Astrocyte (in vitro differentiated cells and primary cell): Measurements from ENCODE around the gene TREX2.

Experiments used
- EZH2 ChIP-seq: IDR thresholded peaks from 2 replicates; pipeline ENCODE4 v1.6.1; 2012; ENCODE audit warnings: mild to moderate bottlenecking, low read length, inconsistent platforms; ENCODE audit not compliant: insufficient read depth
- TF ChIP-seq, protein P1 (sequence below): IDR thresholded peaks from 2 replicates; pipeline ENCODE4 v1.5.1; 2011; ENCODE audit warnings: low read depth, mild to moderate bottlenecking, inconsistent platforms, low read length, moderate library complexity; ENCODE audit not compliant: insufficient read depth

DNA sequence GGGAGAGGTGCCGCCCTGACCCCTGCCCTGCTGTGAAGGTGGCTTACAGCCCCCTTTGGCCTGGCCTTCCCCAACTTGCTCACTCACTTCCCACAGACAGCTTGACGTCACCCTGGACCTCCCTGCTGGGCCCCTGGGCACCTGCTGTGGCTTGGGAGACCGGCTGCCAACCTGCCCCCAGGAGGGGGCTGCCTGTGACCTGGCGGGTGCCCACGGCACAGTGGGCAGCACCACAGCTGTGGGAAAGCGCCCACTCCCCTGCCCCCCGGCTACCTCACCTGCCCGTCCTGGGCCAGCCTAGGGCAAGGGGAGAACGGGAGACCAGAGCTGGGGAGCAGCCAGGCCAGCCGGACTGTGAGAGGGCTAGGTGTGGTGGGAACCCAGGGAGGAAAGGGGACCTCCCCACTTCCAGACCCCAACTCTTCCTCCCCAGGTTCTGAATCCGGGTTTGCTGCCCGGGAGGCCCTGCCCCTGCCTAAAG lies 36.9 kb downstream of the TREX2 start:
- TF ChIP-seq, protein P1, sequence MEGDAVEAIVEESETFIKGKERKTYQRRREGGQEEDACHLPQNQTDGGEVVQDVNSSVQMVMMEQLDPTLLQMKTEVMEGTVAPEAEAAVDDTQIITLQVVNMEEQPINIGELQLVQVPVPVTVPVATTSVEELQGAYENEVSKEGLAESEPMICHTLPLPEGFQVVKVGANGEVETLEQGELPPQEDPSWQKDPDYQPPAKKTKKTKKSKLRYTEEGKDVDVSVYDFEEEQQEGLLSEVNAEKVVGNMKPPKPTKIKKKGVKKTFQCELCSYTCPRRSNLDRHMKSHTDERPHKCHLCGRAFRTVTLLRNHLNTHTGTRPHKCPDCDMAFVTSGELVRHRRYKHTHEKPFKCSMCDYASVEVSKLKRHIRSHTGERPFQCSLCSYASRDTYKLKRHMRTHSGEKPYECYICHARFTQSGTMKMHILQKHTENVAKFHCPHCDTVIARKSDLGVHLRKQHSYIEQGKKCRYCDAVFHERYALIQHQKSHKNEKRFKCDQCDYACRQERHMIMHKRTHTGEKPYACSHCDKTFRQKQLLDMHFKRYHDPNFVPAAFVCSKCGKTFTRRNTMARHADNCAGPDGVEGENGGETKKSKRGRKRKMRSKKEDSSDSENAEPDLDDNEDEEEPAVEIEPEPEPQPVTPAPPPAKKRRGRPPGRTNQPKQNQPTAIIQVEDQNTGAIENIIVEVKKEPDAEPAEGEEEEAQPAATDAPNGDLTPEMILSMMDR = no peak
- no peak for TF ChIP-seq EZH2
